Progenitor cell of endocrine pancreas (in vitro differentiated cells): ENCODE data around the gene IQGAP3. TPM values are rescaled to one million over a fixed set of nuclear protein-coding genes. Genes with fewer than 3 reads are reported as not detected.

Experiments
- DNase-seq: peaks from one replicate; pipeline ENCODE4 v3.0.0; 2021; ENCODE audit warnings: low spot score; ENCODE audit not compliant: unreplicated experiment
- H3K27ac Mint-ChIP-seq: 2 replicates; pipeline ENCODE4 v1.8.0; 2021; ENCODE audit warnings: mild to moderate bottlenecking, moderate library complexity, mixed read lengths
- H3K27me3 Mint-ChIP-seq: 2 replicates; pipeline ENCODE4 v1.8.0; 2021; ENCODE audit warnings: mixed read lengths
- H3K36me3 Mint-ChIP-seq: 2 replicates; pipeline ENCODE4 v1.8.0; 2022; ENCODE audit warnings: mixed read lengths; ENCODE audit not compliant: insufficient read depth
- H3K4me1 Mint-ChIP-seq: 2 replicates; pipeline ENCODE4 v1.8.0; 2021; ENCODE audit warnings: low read depth, mixed read lengths
- H3K4me3 Mint-ChIP-seq: 2 replicates; pipeline ENCODE4 v1.8.0; 2021; ENCODE audit warnings: low read depth, mild to moderate bottlenecking, moderate library complexity, mixed read lengths
- H3K9me3 Mint-ChIP-seq: 2 replicates; pipeline ENCODE4 v1.8.0; 2021; ENCODE audit warnings: low read depth, mixed read lengths
- CTCF ChIP-seq: fragments of 200-600 bp; sonication (generic); IDR thresholded peaks from one replicate; pipeline ENCODE4 v1.5.0; 2021; ENCODE audit warnings: antibody characterized with exemption, mild to moderate bottlenecking; ENCODE audit not compliant: unreplicated experiment
- total RNA-seq: library from RNA; stranded (reverse); gene quantifications from 2 replicates; pipeline ENCODE4 v1.2.1, GENCODE V29; 2021

Gene IQGAP3
- total RNA-seq, 1 donor from 2014 or later: 29.6 TPM

- Mint-ChIP-seq H3K27ac (peak overlapping the region; percentile 72), H3K4me3 (peak overlapping the region; percentile 55), H3K4me1 (peaks cover 38% of the 10 kb centered on the region), H3K36me3 (no peaks in the 10 kb centered on the region), H3K9me3 (no peaks in the 10 kb centered on the region), H3K27me3 (no peaks in the 10 kb centered on the region)
- no peak for TF ChIP-seq CTCF
- no peak for DNase-seq
Measured at GRCh38 chr1:156495401-156496140, 76.8 kb downstream of the IQGAP3 start.

- no peaks in the 10 kb centered on the region for H3K27me3 Mint-ChIP-seq
- H3K9me3 Mint-ChIP-seq: no peaks in the 10 kb centered on the region
- TF ChIP-seq CTCF: no peak
- no peak overlapping the region for H3K27ac Mint-ChIP-seq
- DNase-seq: no peak
- H3K4me3 Mint-ChIP-seq: no peak overlapping the region
- no peaks in the 10 kb centered on the region for H3K36me3 Mint-ChIP-seq
- H3K4me1 Mint-ChIP-seq: peaks cover 47% of the 10 kb centered on the region
Measured at GRCh38 chr1:156494309-156494895, 78.0 kb downstream of the IQGAP3 start.

GRCh38 chr1:156493742-156494141 is 78.6 kb downstream of the IQGAP3 start:
- H3K4me3 Mint-ChIP-seq: no peak overlapping the region
- H3K27ac Mint-ChIP-seq: no peak overlapping the region
- no peaks in the 10 kb centered on the region for H3K9me3 Mint-ChIP-seq
- peaks cover 46% of the 10 kb centered on the region for H3K4me1 Mint-ChIP-seq
- no peak for TF ChIP-seq CTCF
- no peaks in the 10 kb centered on the region for H3K36me3 Mint-ChIP-seq
- no peaks in the 10 kb centered on the region for H3K27me3 Mint-ChIP-seq
- DNase-seq: no peak

GRCh38 chr1:156493154-156493631 is 79.2 kb downstream of the IQGAP3 start:
- Mint-ChIP-seq H3K9me3 (no peaks in the 10 kb centered on the region), H3K36me3 (no peaks in the 10 kb centered on the region), H3K4me1 (peaks cover 43% of the 10 kb centered on the region), H3K27me3 (no peaks in the 10 kb centered on the region), H3K27ac (peak overlapping the region; percentile 46), H3K4me3 (no peak overlapping the region)
- no peak for TF ChIP-seq CTCF
- DNase-seq: no peak

- Mint-ChIP-seq H3K9me3 (no peaks in the 10 kb centered on the region), H3K4me3 (no peak overlapping the region), H3K36me3 (no peaks in the 10 kb centered on the region), H3K27ac (peak overlapping the region; percentile 46), H3K27me3 (no peaks in the 10 kb centered on the region), H3K4me1 (peaks cover 39% of the 10 kb centered on the region)
- no peak for TF ChIP-seq CTCF
- DNase-seq: no peak
Measured at GRCh38 chr1:156492591-156493080, 79.7 kb downstream of the IQGAP3 start.
